Skeletal muscle tissue (tissue), 4 donors: Measurements from ENCODE around the gene TAS1R1. TPM values are rescaled to one million over a fixed set of nuclear protein-coding genes. Genes with fewer than 3 reads are reported as not detected.
A peak's percentile ranks its signal among the peaks of the same experiment; 100 is the strongest.

Experiments
- H3K27ac ChIP-seq: one replicate; pipeline ENCODE4 v1.7.0; 2013; ENCODE audit warnings: mild to moderate bottlenecking, low read depth, low read length, inconsistent platforms
- H3K27me3 ChIP-seq, 3 donors: one replicate each; pipeline ENCODE4 v1.7.0; 2013; ENCODE audit warnings: low read length in 3 of 3; ENCODE audit not compliant: control insufficient read depth in 3 of 3, insufficient read depth in 3 of 3
- H3K36me3 ChIP-seq, 3 donors: one replicate each; pipeline ENCODE4 v1.7.0; 2013; ENCODE audit warnings: low read length in 3 of 3; ENCODE audit not compliant: control insufficient read depth in 3 of 3, insufficient read depth in 3 of 3
- H3K4me1 ChIP-seq, 3 donors: one replicate each; pipeline ENCODE4 v1.7.0; 2013; ENCODE audit warnings: low read length in 3 of 3, mild to moderate bottlenecking in 3 of 3; ENCODE audit not compliant: control insufficient read depth in 3 of 3, insufficient read depth in 3 of 3
- H3K4me3 ChIP-seq, 3 donors: one replicate each; pipeline ENCODE4 v1.7.0; 2013; ENCODE audit warnings: low read length in 3 of 3
- H3K9ac ChIP-seq, 3 donors: one replicate each; pipeline ENCODE4 v1.7.0; 2013; ENCODE audit warnings: low read length in 3 of 3, mild to moderate bottlenecking in 3 of 3, moderate library complexity in 2 of 3, low read depth in 1 of 3
- H3K9me3 ChIP-seq, 3 donors: one replicate each; pipeline ENCODE4 v1.7.0; 2013; ENCODE audit warnings: low read length in 3 of 3; ENCODE audit not compliant: control insufficient read depth in 3 of 3
- total RNA-seq: library from RNA; depleted of rRNA; stranded (reverse); fragments of >200 nt; gene quantifications from one replicate; pipeline ENCODE4 v1.2.3, GENCODE V29; 2014
- donor health status: Osteomylitis.

TAS1R1 gene
- total RNA-seq, 1 donor from 2014 or later: 5.7 TPM

DNA sequence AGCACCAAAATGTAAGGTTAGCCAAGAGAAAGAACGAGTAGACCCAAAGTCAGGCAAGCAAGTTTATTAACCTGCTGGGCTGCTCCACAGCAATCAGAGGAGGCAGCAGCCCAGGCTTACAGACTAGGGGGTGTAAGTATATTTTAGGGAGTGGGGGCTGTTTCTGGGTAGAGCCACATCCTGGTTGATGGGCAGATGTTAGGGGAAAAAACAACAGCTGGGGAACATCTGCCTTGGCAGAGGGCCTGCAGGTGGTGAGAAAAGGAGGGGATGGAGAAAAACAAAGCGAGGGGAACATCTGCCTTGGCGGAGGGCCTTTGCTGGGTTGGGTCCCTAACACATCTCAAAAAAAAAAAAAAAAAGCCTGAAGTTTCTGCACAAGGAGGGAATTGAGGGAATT lies 15.0 kb downstream of the TAS1R1 start:
- H3K27me3 ChIP-seq: peaks cover 0 to 4% (median 0%) of the 10 kb centered on the region in 3 donors
- no peaks in the 10 kb centered on the region for H3K4me1 ChIP-seq
- H3K9me3 ChIP-seq: no peaks in the 10 kb centered on the region
- H3K4me3 ChIP-seq: no peak overlapping the region
- H3K9ac ChIP-seq: no peak overlapping the region
- H3K36me3 ChIP-seq: no peaks in the 10 kb centered on the region
- H3K27ac ChIP-seq: no peak overlapping the region

DNA sequence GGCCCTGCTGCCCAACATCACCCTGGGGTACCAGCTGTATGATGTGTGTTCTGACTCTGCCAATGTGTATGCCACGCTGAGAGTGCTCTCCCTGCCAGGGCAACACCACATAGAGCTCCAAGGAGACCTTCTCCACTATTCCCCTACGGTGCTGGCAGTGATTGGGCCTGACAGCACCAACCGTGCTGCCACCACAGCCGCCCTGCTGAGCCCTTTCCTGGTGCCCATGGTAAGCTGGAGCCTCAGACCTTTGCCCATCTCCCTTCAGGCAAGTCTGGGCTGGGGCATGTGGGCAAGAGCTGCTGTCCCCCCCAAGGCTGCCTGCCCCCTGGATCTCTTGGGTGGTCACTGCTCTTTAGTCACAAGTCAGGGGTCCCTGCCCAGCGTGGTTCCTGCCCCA lies 15.9 kb downstream of the TAS1R1 start:
- Histone ChIP-seq H3K9ac (no peak overlapping the region), H3K4me3 (no peak overlapping the region), H3K27ac (no peak overlapping the region), H3K27me3 (peaks cover 0 to 4% (median 0%) of the 10 kb centered on the region in 3 donors), H3K9me3 (no peaks in the 10 kb centered on the region), H3K4me1 (no peaks in the 10 kb centered on the region), H3K36me3 (no peaks in the 10 kb centered on the region)

DNA sequence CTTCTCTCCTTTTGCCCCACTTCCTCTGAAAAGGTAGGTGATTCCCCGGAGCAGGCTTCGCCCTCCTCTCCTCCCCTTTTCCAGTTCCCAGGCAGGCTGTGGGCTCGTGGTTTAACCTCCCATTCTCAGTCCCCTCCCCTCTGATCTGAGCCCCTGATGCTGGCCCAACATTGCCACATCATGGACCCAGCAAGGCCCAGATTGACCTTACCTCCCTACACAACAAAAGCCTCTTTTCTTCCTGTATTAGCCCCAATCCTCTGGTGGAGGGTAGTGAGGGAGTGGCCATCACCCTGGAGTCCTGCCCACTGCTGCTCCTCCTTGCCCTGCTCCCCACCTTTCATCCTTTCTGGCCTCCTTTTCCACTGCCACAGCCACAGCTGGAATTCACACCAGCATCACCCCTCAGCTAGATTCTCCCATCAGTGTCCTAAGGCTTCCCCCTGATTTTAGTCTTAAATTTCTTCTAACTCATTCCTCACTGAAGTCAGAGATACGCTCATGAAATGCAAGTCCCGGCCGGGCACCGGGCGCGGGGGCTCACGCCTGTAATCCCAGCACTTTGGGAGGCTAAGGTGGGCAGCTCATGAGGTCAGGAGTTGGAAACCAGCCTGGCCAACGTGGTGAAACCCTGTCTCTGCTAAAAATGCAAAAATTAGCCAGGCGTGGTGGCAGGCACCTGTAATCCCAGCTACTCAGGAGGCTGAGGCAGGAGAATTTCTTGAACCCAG lies 17.7 kb downstream of the TAS1R1 start:
- no peaks in the 10 kb centered on the region for H3K9me3 ChIP-seq
- peaks cover 0 to 4% (median 0%) of the 10 kb centered on the region in 3 donors for H3K27me3 ChIP-seq
- no peaks in the 10 kb centered on the region for H3K36me3 ChIP-seq
- H3K9ac ChIP-seq: no peak overlapping the region
- H3K4me3 ChIP-seq: no peak overlapping the region
- no peaks in the 10 kb centered on the region for H3K4me1 ChIP-seq
- no peak overlapping the region for H3K27ac ChIP-seq

DNA sequence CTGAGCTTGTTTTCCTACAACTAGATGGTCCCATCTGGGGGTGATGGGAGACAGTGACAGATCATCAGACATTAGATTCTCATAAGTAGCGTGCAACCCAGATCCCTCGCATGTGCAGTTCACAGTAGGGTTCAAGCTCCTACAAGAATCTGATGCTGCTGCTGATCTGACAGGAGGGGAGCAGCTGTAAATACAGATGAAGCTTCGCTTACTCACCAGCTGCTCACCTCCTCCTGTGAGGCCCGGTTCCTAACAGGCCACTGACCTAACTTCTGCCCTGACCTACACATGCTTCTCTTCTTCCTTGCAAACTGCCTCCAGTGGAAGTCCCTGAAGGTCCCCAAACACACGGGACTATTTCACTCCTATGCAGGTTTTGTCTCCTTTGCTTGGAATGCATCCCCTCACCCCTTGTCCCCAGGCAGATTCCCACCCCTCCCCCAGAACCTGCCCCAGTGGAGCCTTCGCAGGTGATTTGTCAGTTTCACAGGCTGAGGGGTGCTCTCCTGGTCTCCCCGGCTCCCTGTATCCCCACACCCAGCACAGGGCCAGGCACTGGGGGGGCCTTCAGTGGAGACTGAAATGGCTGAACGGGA lies 19.0 kb downstream of the TAS1R1 start:
- Histone ChIP-seq H3K27me3 (peaks cover 0 to 4% (median 0%) of the 10 kb centered on the region in 3 donors), H3K9ac (no peak overlapping the region), H3K9me3 (no peaks in the 10 kb centered on the region), H3K36me3 (no peaks in the 10 kb centered on the region), H3K27ac (no peak overlapping the region), H3K4me3 (no peak overlapping the region), H3K4me1 (peaks cover 2 to 3% (median 3%) of the 10 kb centered on the region in 3 donors)

DNA sequence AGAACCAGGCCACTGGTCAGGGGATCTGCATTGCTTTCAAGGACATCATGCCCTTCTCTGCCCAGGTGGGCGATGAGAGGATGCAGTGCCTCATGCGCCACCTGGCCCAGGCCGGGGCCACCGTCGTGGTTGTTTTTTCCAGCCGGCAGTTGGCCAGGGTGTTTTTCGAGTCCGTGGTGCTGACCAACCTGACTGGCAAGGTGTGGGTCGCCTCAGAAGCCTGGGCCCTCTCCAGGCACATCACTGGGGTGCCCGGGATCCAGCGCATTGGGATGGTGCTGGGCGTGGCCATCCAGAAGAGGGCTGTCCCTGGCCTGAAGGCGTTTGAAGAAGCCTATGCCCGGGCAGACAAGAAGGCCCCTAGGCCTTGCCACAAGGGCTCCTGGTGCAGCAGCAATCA lies 19.7 kb downstream of the TAS1R1 start:
- no peak overlapping the region for H3K27ac ChIP-seq
- H3K9me3 ChIP-seq: no peaks in the 10 kb centered on the region
- no peaks in the 10 kb centered on the region for H3K36me3 ChIP-seq
- no peak overlapping the region for H3K9ac ChIP-seq
- no peak overlapping the region for H3K4me3 ChIP-seq
- peaks cover 0 to 4% (median 0%) of the 10 kb centered on the region in 3 donors for H3K27me3 ChIP-seq
- H3K4me1 ChIP-seq: peaks cover 7 to 9% (median 8%) of the 10 kb centered on the region in 3 donors

DNA sequence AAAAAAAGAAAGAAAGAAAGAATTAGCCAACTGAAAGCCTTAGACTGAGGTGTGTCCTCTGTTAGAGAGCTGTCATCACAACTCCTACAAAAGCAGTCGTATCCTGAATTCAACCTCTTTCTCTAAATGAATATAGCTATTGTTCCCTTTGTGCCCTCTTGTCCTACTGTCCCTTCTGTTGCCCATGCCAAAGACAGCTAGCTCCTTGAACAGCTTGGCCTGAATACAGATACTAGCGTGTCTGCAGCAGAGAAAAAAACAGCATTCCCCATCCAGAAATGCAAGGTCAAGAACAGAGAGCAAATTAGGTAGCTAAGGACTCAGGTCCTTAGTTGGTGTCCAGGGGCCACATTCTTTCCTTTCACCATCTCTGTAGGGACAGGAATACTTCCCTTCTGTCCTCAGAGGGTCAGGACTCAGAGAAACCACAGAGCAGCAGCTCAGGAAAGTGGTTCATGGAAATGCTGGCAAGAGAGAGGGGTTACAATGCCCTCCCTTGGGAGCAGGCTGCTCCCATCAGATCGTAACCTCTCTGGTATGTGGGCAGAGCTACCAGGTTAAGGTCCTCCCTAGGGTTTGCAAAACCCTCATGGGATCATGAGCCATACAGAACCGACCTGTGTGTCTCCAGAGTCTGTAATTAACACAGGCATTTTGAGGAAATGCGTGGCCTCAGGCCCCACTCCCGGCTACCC lies 22.9 kb downstream of the TAS1R1 start:
- H3K9me3 ChIP-seq: no peaks in the 10 kb centered on the region
- H3K36me3 ChIP-seq: peaks cover 0 to 3% (median 0%) of the 10 kb centered on the region in 3 donors
- peaks cover 24 to 36% (median 31%) of the 10 kb centered on the region in 3 donors for H3K4me1 ChIP-seq
- H3K4me3 ChIP-seq: no peak overlapping the region
- peaks cover 0 to 4% (median 0%) of the 10 kb centered on the region in 3 donors for H3K27me3 ChIP-seq
- no peak overlapping the region for H3K9ac ChIP-seq
- no peak overlapping the region for H3K27ac ChIP-seq

DNA sequence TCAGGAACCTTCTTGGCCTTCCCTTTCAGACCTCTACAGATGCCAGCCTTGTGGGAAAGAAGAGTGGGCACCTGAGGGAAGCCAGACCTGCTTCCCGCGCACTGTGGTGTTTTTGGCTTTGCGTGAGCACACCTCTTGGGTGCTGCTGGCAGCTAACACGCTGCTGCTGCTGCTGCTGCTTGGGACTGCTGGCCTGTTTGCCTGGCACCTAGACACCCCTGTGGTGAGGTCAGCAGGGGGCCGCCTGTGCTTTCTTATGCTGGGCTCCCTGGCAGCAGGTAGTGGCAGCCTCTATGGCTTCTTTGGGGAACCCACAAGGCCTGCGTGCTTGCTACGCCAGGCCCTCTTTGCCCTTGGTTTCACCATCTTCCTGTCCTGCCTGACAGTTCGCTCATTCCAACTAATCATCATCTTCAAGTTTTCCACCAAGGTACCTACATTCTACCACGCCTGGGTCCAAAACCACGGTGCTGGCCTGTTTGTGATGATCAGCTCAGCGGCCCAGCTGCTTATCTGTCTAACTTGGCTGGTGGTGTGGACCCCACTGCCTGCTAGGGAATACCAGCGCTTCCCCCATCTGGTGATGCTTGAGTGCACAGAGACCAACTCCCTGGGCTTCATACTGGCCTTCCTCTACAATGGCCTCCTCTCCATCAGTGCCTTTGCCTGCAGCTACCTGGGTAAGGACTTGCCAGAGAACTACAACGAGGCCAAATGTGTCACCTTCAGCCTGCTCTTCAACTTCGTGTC lies 23.7 kb downstream of the TAS1R1 start:
- H3K4me3 ChIP-seq: peak overlapping the region; percentile 73 to 88 (median 86)
- H3K36me3 ChIP-seq: peaks cover 0 to 3% (median 0%) of the 10 kb centered on the region in 3 donors
- peak overlapping the region; percentile 97 for H3K27ac ChIP-seq
- peaks cover 0 to 4% (median 0%) of the 10 kb centered on the region in 3 donors for H3K27me3 ChIP-seq
- peaks cover 24 to 36% (median 31%) of the 10 kb centered on the region in 3 donors for H3K4me1 ChIP-seq
- peak overlapping the region; percentile 69 to 88 (median 88) for H3K9ac ChIP-seq
- no peaks in the 10 kb centered on the region for H3K9me3 ChIP-seq

DNA sequence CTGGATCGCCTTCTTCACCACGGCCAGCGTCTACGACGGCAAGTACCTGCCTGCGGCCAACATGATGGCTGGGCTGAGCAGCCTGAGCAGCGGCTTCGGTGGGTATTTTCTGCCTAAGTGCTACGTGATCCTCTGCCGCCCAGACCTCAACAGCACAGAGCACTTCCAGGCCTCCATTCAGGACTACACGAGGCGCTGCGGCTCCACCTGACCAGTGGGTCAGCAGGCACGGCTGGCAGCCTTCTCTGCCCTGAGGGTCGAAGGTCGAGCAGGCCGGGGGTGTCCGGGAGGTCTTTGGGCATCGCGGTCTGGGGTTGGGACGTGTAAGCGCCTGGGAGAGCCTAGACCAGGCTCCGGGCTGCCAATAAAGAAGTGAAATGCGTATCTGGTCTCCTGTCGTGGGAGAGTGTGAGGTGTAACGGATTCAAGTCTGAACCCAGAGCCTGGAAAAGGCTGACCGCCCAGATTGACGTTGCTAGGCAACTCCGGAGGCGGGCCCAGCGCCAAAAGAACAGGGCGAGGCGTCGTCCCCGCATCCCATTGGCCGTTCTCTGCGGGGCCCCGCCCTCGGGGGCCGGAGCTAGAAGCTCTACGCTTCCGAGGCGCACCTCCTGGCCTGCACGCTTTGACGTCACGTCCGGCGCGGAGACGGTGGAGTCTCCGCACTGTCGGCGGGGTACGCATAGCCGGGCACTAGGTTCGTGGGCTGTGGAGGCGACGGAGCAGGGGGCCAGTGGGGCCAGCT lies 24.4 kb downstream of the TAS1R1 start, which contains the start of gene ZBTB48:
Gene ZBTB48, plus strand, starts transcription at position 621 of the 745 bp plus-strand sequence. CDS start 616 bp downstream, outside the sequence.
- peaks cover 28 to 40% (median 39%) of the 10 kb centered on the region in 3 donors for H3K4me1 ChIP-seq
- peak within 1 kb of the TSS; percentile 85 to 88 (median 88) for H3K9ac ChIP-seq
- H3K27ac ChIP-seq: peak within 1 kb of the TSS; percentile 97
- peaks cover 0 to 2% (median 0%) of the 10 kb centered on the region in 3 donors for H3K27me3 ChIP-seq
- no peaks in the 10 kb centered on the region for H3K9me3 ChIP-seq
- peaks cover 0 to 3% (median 0%) of the 10 kb centered on the region in 3 donors for H3K36me3 ChIP-seq
- peak within 1 kb of the TSS; percentile 73 to 88 (median 86) for H3K4me3 ChIP-seq

DNA sequence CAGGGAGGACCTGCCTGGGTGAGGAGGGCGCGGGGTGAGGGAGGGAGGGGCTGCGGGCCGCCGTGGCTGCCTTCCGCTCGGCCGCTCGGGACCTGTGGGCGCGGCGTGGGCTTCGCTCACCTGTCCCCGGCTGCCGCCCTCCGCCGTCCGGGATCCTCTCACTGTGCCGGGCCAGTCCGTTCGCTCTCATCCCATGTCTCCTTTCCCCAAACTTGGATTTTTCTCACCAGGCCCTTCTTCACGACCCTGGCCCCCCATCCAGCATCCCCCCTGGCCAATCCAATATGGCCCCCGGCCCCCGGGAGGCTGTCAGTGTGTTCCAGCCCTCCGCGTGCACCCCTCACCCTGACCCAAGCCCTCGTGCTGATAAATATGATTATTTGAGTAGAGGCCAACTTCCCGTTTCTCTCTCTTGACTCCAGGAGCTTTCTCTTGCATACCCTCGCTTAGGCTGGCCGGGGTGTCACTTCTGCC lies 25.0 kb downstream of the TAS1R1 start:
- Histone ChIP-seq H3K36me3 (peaks cover 0 to 3% (median 0%) of the 10 kb centered on the region in 3 donors), H3K4me1 (peaks cover 34 to 46% (median 45%) of the 10 kb centered on the region in 3 donors), H3K4me3 (peak overlapping the region; percentile 73 to 88 (median 86)), H3K27me3 (no peaks in the 10 kb centered on the region), H3K9ac (peak overlapping the region; percentile 85 to 88 (median 88)), H3K9me3 (no peaks in the 10 kb centered on the region), H3K27ac (peak overlapping the region; percentile 97)
